ENCODE results near the gene SLC25A13. TPM values are rescaled to one million over a fixed set of nuclear protein-coding genes. Genes with fewer than 3 reads are reported as not detected.
"Not testable (repeated sequence)": the region's sequence is repeated elsewhere in the genome, so short reads cannot be mapped to it uniquely, and the experiment has no call there.

Gene SLC25A13, protein sequence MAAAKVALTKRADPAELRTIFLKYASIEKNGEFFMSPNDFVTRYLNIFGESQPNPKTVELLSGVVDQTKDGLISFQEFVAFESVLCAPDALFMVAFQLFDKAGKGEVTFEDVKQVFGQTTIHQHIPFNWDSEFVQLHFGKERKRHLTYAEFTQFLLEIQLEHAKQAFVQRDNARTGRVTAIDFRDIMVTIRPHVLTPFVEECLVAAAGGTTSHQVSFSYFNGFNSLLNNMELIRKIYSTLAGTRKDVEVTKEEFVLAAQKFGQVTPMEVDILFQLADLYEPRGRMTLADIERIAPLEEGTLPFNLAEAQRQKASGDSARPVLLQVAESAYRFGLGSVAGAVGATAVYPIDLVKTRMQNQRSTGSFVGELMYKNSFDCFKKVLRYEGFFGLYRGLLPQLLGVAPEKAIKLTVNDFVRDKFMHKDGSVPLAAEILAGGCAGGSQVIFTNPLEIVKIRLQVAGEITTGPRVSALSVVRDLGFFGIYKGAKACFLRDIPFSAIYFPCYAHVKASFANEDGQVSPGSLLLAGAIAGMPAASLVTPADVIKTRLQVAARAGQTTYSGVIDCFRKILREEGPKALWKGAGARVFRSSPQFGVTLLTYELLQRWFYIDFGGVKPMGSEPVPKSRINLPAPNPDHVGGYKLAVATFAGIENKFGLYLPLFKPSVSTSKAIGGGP
- total RNA-seq (2014; rRNA removed; shearing (Covaris generic)): 73.5 and 77.1 TPM in 2 replicates

DNA sequence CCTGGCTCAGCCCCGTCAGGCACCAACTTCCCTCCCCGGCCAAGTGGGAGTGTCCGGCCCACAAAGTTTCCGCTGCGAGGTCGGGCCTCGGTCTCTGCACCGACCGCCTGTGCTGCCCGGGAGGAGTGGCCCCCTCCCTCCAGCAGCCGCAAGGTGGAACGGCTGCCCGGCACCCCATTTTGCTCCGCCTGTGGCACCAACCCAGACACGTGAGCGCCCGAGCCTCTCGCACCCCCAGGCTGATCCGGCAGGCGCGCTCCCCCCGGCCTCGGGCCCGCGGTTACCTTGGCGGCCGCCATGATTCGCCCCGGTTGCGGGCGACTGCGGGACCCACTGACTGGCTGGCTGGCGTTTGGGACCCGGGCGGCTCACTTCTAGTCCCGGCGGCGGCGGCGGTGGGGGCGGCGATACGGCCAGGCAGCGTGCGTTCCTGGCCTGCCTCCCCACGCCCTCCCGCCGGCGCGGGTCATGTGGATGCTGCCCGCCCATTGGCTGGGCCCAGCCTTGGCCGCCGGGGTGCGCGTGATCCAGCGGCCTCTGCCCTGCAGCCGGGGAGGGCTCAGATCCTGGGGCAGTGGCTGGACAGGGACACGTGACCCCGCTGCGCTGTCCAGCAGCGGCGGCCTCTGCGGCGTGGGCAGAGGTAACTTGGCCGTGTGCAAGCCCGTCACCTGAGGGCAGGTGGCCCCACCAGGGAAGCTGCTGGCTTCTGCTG, at the start of gene SLC25A13:
Gene SLC25A13 (minus strand): TSS at position 441 of the 715 bp plus-strand sequence. CDS start 142 bp downstream, at position 299.
- DNase-seq: peak; percentile 90
- Histone ChIP-seq H3K36me3 (no peaks in the 10 kb centered on the region), H3K9me3 (replicated peaks) (no peaks in the 10 kb centered on the region), H3K27ac (peak within 1 kb of the TSS; percentile 87), H3K27me3 (no peaks in the 10 kb centered on the region), H3K4me3 (peak within 1 kb of the TSS; percentile 81), H3K4me1 (peaks cover 4% of the 10 kb centered on the region)

DNA sequence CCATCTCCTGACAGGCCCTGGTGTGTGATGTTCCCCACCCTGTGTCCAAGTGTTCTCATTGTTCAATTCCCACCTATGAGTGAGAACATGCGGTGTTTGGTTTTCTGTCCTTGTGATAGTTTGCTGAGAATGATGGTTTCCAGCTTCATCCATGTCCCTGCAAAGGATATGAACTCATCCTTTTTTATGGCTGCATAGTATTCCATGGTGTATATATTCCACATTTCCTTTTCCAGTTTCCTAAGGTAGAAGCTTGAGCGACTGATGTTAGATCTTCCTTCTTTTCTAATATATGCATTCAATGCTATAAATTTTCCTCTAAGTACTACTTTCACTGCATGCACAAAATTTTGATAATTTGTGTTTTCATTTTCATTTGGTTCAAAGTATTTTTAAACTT, 44.0 kb upstream of the SLC25A13 start:
- H3K4me3 ChIP-seq; DNase-seq; H3K36me3 ChIP-seq; H3K9me3 ChIP-seq (replicated peaks); H3K27ac ChIP-seq; H3K4me1 ChIP-seq; H3K27me3 ChIP-seq: not testable (repeated sequence)

DNA sequence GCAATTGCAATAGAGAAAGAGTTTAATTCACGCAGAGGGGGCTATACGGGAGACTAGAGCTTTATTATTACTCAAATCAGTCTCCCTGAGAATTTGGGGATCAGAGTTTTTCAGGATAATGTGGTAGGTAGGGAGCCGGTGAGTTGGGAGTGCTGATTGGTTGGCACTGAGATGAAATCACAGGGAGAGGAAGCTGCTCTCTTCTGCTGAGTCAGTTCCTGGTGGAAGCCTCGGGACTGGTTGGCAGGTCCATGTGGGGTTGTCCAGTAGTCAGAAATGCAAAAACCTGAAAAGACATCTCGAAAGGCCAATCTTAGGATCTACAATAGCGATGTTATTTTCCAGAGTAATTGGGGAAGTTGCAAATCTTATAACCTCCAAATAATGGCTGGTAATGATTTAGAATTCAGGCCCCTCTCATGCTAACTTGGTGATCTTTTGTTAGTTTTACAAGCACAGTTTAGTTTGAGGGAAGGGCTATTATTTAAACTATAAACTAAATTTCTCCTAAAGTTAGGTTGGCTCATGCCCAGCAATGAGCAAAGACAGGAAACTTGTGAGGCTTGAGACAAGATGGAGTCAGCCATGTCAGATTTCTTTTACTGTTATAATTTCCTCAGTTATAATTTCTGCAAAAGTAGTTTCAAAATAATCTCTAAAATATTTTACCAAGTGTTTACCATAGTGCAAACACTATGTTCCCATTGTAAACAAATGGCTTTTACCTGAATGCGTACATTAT, 39.4 kb upstream of the SLC25A13 start:
- no peak for DNase-seq

DNA sequence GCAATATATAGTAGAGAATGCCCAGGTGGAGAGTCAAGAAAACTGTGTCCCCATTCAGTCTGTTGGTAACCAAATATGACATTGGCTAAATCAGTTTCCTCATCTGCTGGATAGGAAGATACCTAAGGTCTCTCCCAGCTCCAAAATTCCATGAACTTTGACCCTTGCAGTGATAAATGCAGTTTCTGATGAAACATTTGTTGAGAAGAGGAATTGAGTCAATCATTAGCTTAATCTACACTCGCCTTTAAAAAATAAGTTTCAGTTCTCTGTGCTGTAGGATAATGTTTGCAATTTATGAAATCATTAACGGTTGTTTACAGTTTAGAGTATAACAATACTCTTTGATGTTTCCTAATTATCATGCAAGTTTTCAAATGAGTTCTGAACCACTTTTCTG, 38.0 kb upstream of the SLC25A13 start:
- no peak for DNase-seq
- Histone ChIP-seq H3K27ac (no peak overlapping the region), H3K4me3 (no peak overlapping the region), H3K27me3 (no peaks in the 10 kb centered on the region), H3K9me3 (replicated peaks) (no peaks in the 10 kb centered on the region), H3K4me1 (no peaks in the 10 kb centered on the region), H3K36me3 (no peaks in the 10 kb centered on the region)

More for the DNA sequence above, 39.4 kb upstream of the SLC25A13 start:
- Histone ChIP-seq H3K9me3 (replicated peaks) (no peaks in the 10 kb centered on the region), H3K36me3 (no peaks in the 10 kb centered on the region), H3K27ac (no peak overlapping the region), H3K4me3 (no peak overlapping the region), H3K4me1 (no peaks in the 10 kb centered on the region), H3K27me3 (no peaks in the 10 kb centered on the region)

DNA sequence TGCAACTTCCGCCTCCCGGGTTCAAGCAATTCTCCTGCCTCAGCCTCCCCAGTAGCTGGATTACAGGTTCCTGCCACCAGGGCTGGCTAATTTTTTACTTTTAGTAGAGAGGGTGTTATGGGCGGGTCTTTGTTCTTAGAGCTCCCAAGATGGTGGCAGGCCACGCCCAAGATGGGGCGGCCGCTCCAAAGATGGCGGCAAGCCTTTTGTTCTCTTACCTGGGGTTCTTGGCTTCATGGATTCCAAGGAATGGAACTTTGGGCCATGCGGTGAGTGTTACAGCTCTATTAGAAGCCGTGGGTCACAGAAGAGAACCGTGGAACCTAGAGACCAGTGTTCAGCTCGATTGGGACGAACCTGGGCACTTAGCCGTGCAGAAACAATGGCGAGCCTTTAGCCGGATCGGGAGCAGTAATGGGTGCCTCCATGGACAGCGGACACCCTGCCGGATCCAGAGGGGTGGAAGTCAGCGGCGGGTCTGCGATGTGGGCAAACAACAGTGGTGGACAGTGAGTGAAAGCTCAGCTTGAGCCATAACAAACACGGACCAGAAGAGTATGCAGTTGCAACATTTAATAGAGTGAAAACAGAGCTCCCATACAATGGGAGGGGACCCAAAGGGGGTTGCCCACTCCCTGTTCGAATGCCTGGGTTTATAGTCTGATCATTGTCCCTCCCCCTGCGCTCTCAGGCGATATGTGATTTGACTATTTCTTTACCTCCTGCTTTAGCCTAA, 36.5 kb upstream of the SLC25A13 start:
- not testable (repeated sequence) for H3K27ac ChIP-seq; DNase-seq; H3K4me1 ChIP-seq; H3K27me3 ChIP-seq; H3K9me3 ChIP-seq (replicated peaks); H3K36me3 ChIP-seq; H3K4me3 ChIP-seq

DNA sequence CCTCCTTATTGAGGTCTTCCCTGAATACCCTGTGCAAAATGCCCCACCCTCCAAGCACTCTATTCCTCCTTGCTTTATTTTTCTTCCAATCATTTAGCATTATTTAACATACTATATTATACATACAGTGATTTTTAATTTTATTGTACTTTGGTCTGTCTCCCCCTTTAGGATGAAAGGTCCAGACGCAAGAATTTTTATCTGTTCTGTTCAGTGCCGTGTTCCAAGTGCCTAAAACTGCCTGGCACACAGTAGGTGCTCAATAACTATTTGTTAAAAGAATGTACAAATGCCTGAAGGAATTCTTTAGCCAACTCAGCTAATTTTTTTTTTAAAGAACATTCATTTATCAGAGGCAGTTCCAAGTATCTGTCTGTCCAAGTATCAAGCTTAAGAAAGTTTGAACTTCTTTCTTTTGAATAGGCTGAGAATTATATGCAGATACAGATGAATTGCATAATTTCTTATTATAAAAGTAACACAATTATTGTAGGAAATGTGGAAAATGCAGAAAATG, 34.1 kb upstream of the SLC25A13 start:
- H3K4me3 ChIP-seq: no peak overlapping the region
- DNase-seq: no peak
- no peaks in the 10 kb centered on the region for H3K27me3 ChIP-seq
- no peaks in the 10 kb centered on the region for H3K36me3 ChIP-seq
- no peaks in the 10 kb centered on the region for H3K9me3 ChIP-seq (replicated peaks)
- H3K27ac ChIP-seq: no peak overlapping the region
- H3K4me1 ChIP-seq: no peaks in the 10 kb centered on the region

DNA sequence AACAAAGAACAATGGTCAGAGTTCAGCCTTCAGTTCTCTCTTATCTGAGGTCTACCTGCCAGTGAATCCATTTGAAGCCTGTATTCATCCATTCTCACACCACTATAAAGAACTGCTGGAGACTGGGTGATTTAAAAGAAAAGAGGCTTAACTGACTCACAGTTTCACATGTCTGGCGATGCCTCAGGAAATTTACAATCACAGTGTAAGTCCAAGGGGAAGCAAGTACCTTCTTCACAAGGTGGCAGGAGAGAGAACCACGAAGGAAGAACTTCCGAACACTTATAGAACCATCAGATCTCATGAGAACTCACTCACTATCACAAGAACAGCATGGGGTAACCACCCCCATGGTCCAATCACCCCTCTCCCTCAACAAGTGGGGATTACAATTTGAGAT, 33.0 kb upstream of the SLC25A13 start:
- no peaks in the 10 kb centered on the region for H3K36me3 ChIP-seq
- DNase-seq: no peak
- H3K4me3 ChIP-seq: no peak overlapping the region
- no peaks in the 10 kb centered on the region for H3K27me3 ChIP-seq
- H3K9me3 ChIP-seq (replicated peaks): no peaks in the 10 kb centered on the region
- H3K27ac ChIP-seq: no peak overlapping the region
- H3K4me1 ChIP-seq: no peaks in the 10 kb centered on the region

DNA sequence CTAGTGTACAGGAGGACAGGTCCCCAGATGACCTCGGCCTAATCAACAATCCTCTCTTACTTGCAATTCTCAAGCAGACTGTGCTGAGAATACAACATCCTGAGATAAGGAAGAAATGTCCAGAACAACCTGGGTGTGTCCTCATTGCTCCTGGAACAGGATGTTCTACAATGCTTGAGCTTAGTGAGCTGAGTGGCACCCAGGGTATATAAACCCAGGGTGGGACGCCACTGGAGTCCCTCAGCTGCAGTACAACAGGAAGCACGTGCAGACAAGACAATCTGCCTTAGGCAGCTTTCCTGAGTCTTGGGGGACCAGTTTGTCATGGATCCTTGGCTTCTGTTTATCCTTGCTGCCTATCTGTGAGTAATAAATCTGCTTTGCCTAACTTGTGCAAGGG, 27.7 kb upstream of the SLC25A13 start:
- Histone ChIP-seq H3K27ac (no peak overlapping the region), H3K4me3 (no peak overlapping the region), H3K27me3 (no peaks in the 10 kb centered on the region), H3K4me1 (no peaks in the 10 kb centered on the region), H3K9me3 (replicated peaks) (no peaks in the 10 kb centered on the region), H3K36me3 (no peaks in the 10 kb centered on the region)
- DNase-seq: no peak

DNA sequence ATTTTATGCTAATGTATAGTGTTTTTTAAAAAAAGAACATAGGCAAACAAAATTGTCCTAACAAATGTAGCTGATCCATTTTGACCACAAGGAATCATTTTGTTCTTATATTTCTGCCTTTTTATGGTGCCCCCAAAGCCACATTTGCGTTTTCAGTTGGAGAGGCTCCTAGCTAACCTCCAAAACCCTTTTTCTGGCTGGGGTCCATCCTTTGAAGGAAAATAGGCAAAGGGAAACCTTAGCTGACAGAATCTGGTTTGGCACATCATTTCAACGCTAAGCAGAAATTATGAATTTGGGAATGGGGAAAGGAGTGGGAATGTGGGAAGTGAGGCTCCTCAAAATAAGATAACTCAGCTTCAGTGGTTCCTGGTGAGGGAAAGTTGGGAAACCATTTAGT, 25.6 kb upstream of the SLC25A13 start:
- Histone ChIP-seq H3K4me3 (no peak overlapping the region), H3K27ac (no peak overlapping the region), H3K27me3 (no peaks in the 10 kb centered on the region), H3K36me3 (no peaks in the 10 kb centered on the region), H3K4me1 (no peaks in the 10 kb centered on the region), H3K9me3 (replicated peaks) (no peaks in the 10 kb centered on the region)
- no peak for DNase-seq

DNA sequence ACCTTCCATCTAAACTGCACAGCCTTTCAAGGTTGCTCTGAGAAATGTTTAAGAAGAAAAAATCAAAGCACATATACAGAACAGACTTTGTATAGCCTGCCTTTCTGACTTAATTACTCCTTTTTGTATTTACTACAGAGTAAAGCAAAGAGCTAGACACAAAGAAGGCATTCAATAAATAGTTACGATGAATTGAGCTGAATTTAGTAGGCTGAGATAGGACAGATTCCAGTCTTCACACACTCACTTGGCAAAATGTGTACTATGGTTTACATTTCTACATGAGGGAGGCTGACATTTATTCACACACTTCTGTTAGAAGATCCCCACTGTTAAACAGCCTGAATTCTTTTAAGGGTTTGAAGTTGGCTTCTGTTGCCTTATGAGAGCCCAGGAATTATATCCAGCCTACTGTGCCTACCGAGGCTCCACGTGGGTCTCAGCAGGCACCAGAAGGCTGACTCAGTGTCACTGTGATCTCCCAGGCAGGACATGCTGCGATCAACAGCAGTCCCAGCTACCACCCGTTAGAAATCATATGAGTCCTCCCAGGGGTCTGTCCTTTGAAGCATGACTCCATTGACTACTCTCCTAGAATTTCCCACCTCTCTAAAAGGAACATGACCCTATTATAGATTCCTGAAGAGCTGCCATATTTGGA, 24.5 kb upstream of the SLC25A13 start:
- no peaks in the 10 kb centered on the region for H3K9me3 ChIP-seq (replicated peaks)
- no peaks in the 10 kb centered on the region for H3K4me1 ChIP-seq
- no peak for DNase-seq
- no peak overlapping the region for H3K27ac ChIP-seq
- H3K27me3 ChIP-seq: no peaks in the 10 kb centered on the region
- no peak overlapping the region for H3K4me3 ChIP-seq
- no peaks in the 10 kb centered on the region for H3K36me3 ChIP-seq

DNA sequence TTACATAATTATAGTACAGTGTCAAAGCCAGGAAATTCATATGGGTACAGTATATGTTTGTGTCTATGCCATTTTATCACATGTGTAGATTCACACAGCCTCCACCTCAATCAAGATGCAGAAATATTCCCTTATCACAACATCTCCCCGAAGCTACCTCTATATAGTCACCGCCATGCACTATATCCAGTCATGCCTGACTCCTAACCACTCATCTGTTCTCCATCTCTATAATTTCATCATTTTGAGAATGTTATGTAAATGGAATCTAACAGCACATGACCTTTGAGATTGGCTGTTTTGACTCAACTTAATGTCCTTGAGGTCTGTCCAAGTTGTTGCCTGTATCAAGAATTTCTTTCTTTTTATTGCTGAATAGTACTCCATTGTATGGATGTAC, 22.3 kb upstream of the SLC25A13 start:
- H3K4me3 ChIP-seq: no peak overlapping the region
- H3K9me3 ChIP-seq (replicated peaks): no peaks in the 10 kb centered on the region
- no peaks in the 10 kb centered on the region for H3K27me3 ChIP-seq
- no peaks in the 10 kb centered on the region for H3K36me3 ChIP-seq
- H3K4me1 ChIP-seq: no peaks in the 10 kb centered on the region
- no peak for DNase-seq
- no peak overlapping the region for H3K27ac ChIP-seq

DNA sequence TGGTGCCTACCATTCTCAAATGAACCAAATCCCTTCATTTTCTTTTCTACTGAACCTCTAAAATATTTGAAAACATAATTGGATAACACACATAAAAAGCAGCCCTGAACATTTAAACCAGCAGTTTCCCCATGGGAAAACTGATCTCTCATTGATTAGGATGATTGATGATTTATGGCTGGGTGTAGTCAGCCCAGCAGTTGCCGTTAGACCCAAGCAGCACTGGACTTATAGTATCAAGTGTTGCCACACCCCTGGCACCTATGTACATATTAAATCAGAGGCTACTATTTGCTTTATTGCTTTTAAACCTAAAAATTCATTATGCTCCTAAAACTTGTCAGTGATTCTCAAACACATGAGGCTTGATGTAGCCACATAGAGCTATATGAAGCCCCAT, 20.2 kb upstream of the SLC25A13 start:
- Histone ChIP-seq H3K4me1 (no peaks in the 10 kb centered on the region), H3K27ac (no peak overlapping the region), H3K27me3 (no peaks in the 10 kb centered on the region), H3K4me3 (no peak overlapping the region), H3K9me3 (replicated peaks) (no peaks in the 10 kb centered on the region), H3K36me3 (no peaks in the 10 kb centered on the region)
- DNase-seq: no peak

DNA sequence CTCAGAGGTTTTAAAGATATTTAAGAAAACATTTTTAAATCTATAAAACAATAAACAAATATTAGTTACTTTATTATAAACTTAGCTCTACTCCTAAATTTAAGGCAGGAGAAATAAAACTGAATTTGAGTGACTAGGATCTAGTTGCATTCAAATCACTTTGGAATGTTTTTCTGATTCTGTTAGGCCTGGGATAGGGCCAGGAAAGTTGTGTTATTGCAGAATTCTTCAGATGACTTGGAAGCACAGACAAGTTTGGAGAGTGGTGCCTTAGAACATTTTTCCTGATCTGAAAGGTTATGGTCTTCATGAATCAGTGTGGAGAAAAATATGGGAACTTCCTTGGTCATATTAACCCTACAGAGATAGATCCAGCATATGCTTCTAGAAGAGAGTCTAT, 15.6 kb upstream of the SLC25A13 start:
- DNase-seq: no peak
- Histone ChIP-seq H3K4me3 (no peak overlapping the region), H3K36me3 (no peaks in the 10 kb centered on the region), H3K9me3 (replicated peaks) (no peaks in the 10 kb centered on the region; the same call in 1 of the 2 replicates), H3K27me3 (no peaks in the 10 kb centered on the region), H3K27ac (no peak overlapping the region), H3K4me1 (no peaks in the 10 kb centered on the region)

Measured in SJCRH30 (cell line).